GM13976 (cell line): Measurements from ENCODE around the gene MOV10L1.

Source experiments
- DNase-seq: peaks from one replicate; pipeline ENCODE4 v3.0.0; 2012; ENCODE audit warnings: low spot score
- in situ Hi-C: fragments of 300-500 bp; cut with MboI; formaldehyde crosslinking; loops from one replicate; pipeline ENCODE4 v1.12.0; 2022; ENCODE audit warnings: low sequenced_read_pairs, mixed read lengths, inconsistent platforms; ENCODE audit not compliant: unreplicated experiment
- TF ChIP-seq, protein P1 (sequence below): IDR thresholded peaks from 2 replicates; pipeline ENCODE4 v1.5.1; 2012; ENCODE audit warnings: borderline replicate concordance, mild to moderate bottlenecking; ENCODE audit not compliant: insufficient read depth; ENCODE audit errors: extremely low read depth, missing control alignments, control extremely low read depth

Gene MOV10L1

DNA sequence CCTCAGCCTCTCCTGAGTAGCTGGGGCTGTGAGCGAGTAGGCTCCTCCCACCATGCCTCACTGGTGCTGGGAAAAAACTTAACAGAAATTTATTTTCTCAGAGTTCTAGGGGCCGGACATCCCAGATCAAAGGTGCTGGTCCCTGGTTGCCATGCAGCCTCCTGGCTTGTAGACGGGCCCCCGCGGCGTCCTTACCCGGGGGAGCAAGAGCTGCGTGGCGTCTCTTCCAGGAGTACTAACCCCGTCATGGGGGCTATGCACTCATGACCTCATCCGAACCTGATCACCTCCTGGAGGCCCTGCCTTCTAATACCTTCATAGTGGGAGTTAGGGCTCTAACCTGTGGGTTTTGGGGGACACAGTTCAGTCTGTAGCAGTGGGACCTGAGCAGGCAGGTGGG is 98.5 kb downstream of the MOV10L1 start:
- DNase-seq, result no peak
- TF ChIP-seq, protein P1, sequence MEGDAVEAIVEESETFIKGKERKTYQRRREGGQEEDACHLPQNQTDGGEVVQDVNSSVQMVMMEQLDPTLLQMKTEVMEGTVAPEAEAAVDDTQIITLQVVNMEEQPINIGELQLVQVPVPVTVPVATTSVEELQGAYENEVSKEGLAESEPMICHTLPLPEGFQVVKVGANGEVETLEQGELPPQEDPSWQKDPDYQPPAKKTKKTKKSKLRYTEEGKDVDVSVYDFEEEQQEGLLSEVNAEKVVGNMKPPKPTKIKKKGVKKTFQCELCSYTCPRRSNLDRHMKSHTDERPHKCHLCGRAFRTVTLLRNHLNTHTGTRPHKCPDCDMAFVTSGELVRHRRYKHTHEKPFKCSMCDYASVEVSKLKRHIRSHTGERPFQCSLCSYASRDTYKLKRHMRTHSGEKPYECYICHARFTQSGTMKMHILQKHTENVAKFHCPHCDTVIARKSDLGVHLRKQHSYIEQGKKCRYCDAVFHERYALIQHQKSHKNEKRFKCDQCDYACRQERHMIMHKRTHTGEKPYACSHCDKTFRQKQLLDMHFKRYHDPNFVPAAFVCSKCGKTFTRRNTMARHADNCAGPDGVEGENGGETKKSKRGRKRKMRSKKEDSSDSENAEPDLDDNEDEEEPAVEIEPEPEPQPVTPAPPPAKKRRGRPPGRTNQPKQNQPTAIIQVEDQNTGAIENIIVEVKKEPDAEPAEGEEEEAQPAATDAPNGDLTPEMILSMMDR, result no peak
- in situ Hi-C loops, result no loop called here

GRCh38 chr22:50189184-50189848 is 99.5 kb downstream of the MOV10L1 start:
- in situ Hi-C loops, result no loop called here
- no peak for DNase-seq
- TF ChIP-seq, protein P1, result no peak

GRCh38 chr22:50189849-50190181 is 100.0 kb downstream of the MOV10L1 start:
- no peak for DNase-seq
- in situ Hi-C loops, result no loop called here
- TF ChIP-seq, protein P1, result no peak

DNA sequence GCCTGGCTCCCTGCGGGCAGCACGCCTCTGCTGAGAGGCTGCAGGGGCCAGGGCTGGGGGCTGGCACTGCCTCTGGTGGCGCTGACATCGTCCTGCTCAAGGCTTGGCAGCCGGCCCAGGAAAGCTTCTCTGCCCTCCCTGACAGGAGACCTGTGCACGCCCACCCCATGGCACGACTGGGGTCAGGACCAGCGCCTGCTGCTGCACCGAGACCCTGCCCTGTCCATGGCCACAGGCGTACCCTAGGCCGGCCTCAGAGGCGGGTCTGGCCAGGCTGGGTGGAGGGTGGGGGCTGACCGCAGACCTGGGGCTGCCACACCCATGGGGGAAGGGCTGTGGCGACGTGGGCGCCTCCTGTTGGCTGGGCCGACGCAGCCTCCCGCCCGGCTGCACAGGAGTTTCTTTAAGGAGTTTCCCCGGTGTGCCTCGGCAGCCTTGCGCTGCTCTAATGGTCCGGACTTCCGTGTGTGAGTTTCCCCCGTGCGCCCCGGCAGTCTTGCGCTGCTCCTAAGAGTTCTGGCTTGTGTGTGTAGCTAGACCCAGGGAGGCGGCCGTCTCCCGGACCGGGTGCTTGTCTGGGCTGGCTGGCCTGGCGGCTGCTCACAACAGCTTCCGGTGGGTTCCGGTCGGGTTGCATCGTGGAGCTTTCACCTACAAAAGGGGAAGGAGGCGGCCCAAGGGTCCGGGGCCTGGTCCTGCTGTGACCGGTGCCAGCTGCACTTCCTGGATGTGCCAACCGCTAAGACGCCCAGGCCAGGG is 100.6 kb downstream of the MOV10L1 start:
- TF ChIP-seq, protein P1, result peak; percentile 49
- in situ Hi-C loops, result no loop called here
- DNase-seq, result peak; percentile 87

DNA sequence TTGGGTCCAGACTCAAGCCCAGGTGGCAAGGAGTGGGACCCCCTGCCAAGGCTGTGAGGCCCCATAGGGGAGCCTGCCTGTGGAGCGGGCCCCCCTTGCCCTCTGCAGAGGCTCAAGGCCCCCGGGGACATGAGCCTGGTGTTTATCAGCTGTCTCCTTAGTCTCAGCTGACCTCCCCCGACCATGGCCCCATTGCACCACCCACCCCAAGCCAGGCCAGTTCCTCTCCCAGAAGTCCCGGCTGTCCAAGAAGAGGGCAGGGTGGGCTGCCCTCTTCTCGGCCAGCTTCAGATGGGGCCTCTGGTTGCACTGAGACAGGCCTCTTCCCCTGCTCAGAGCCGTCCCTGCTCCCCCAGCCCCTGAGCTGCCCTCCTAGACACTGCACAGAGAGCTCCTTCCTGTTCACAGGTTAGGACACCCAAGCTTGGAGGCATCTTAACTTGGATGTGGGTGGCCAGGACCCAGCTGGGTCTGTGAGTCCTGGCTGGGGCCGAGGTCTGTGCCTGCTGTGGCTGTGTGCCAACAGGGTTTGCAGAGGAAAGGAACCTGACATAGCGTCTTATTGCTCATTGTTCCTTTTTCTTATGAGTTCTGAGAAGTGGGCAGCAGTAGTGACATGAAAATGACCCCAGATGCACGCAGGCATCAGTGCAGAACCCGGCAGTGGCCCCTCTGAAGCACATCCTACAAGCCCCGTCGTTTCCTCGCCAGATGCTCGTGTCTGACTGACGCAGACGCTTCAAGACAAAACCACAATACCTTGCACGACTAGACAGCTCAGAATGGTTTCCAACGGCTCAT is 101.3 kb downstream of the MOV10L1 start:
- in situ Hi-C loops, result no loop called here
- peak; percentile 82 for DNase-seq
- TF ChIP-seq, protein P1, result no peak

DNA sequence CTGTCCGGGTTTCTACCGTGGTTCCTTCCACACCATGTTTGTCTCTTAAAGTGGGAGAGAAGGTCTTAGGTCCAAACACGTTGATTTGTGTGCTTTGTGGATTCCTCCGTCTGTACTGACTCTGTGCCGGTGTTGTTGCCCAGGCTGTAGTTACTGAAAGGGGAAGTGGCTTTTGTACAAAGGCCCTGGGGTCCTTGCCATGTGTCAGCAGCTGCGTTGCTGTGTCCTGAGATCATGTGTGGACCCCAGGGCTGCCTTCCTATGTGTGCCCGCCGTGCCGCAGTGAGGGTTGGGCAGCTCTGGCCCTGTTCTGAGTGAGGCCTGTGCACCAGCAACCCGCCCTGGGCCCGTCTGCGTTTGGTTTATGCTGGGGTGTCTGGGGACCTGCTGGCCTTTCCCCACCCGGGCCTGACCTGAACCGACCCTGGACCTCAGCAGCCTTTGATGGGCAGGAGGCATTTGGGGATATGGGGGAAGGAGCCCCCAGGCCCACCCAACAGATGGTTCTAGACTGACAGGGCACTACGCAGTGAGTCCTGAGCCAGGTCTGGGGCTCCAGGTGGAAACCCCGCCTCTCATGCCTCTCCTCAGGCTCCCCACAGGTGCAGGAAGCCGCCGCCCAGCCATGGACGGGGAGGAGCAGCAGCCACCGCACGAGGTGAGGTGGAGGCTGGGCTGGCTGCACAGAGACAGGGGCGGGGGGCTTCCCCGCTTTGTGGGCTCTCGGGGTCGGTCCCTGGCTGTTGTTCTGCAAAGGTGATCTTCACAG is 102.8 kb downstream of the MOV10L1 start:
- in situ Hi-C loops, result no loop called here
- TF ChIP-seq, protein P1, result no peak
- peak; percentile 56 for DNase-seq
